SK-N-SH treated with all-trans-retinoic acid at 6 μM for 48 hours (cell line): ENCODE measurements around the gene SLC40A1.

ENCODE experiments used
- ATAC-seq: fragments of 200-7000 bp; cut with Tn5 transposase; 3 replicates; pipeline ENCODE4 v1.9.1; 2020; ENCODE audit warnings: mild to moderate bottlenecking, moderate library complexity
- ARNTL ChIP-seq: fragments of 450-650 bp; formaldehyde crosslinking; IDR thresholded peaks from 2 replicates; pipeline ENCODE4 v1.5.0; 2020; ENCODE audit warnings: low read depth, mild to moderate bottlenecking, moderate library complexity, borderline replicate concordance
- BACH2 ChIP-seq: fragments of 250-450 bp; sonication (Bioruptor Pico); IDR thresholded peaks from 2 replicates; pipeline ENCODE4 v1.9.0; 2021; ENCODE audit warnings: mild to moderate bottlenecking, borderline replicate concordance
- CREB5 ChIP-seq: fragments of 250-450 bp; sonication (Bioruptor Pico); IDR thresholded peaks from 2 replicates; pipeline ENCODE4 v1.5.1; 2020; ENCODE audit warnings: low read depth, mild to moderate bottlenecking, moderate library complexity
- CSDC2 ChIP-seq: fragments of 250-450 bp; sonication (Bioruptor Pico); IDR thresholded peaks from 2 replicates; pipeline ENCODE4 v1.5.0; 2020; ENCODE audit warnings: mild to moderate bottlenecking, moderate library complexity
- CSRNP3 ChIP-seq: fragments of 250-450 bp; sonication (Bioruptor Pico); IDR thresholded peaks from 2 replicates; pipeline ENCODE4 v1.5.1; 2021; ENCODE audit warnings: mild to moderate bottlenecking, moderate library complexity
- ESRRG ChIP-seq: fragments of 250-450 bp; sonication (Bioruptor Pico); IDR thresholded peaks from 2 replicates; pipeline ENCODE4 v1.6.1; 2021; ENCODE audit warnings: mild to moderate bottlenecking
- GLIS3 ChIP-seq: fragments of 250-450 bp; sonication (Bioruptor Pico); IDR thresholded peaks from 2 replicates; pipeline ENCODE4 v1.5.0; 2020; ENCODE audit warnings: mild to moderate bottlenecking, moderate library complexity
- OSR1 ChIP-seq: fragments of 250-450 bp; sonication (Bioruptor Pico); IDR thresholded peaks from 2 replicates; pipeline ENCODE4 v1.8.0; 2022; ENCODE audit warnings: moderate library complexity, mild to moderate bottlenecking, inconsistent platforms
- PATZ1 ChIP-seq: fragments of 250-450 bp; sonication (Bioruptor Pico); IDR thresholded peaks from 2 replicates; pipeline ENCODE4 v1.8.0; 2020; ENCODE audit warnings: mild to moderate bottlenecking, moderate library complexity, borderline replicate concordance
- POU6F1 ChIP-seq: fragments of 250-450 bp; sonication (Bioruptor Pico); IDR thresholded peaks from 2 replicates; pipeline ENCODE4 v1.8.0; 2021; ENCODE audit warnings: low read depth, mild to moderate bottlenecking, moderate library complexity, borderline replicate concordance
- PPARA ChIP-seq: fragments of 250-450 bp; sonication (Bioruptor Pico); IDR thresholded peaks from 2 replicates; pipeline ENCODE4 v1.5.0; 2020; ENCODE audit warnings: mild to moderate bottlenecking, borderline replicate concordance
- RARB ChIP-seq: fragments of 250-450 bp; sonication (Bioruptor Pico); IDR thresholded peaks from 2 replicates; pipeline ENCODE4 v1.8.0; 2021; ENCODE audit warnings: mild to moderate bottlenecking, moderate library complexity
- SNAI2 ChIP-seq: fragments of 250-450 bp; sonication (Bioruptor Pico); IDR thresholded peaks from 2 replicates; pipeline ENCODE4 v1.5.0; 2020; ENCODE audit warnings: mild to moderate bottlenecking, moderate library complexity
- TCF4 ChIP-seq: fragments of 250-450 bp; sonication (Bioruptor Pico); IDR thresholded peaks from 2 replicates; pipeline ENCODE4 v1.8.0; 2021; ENCODE audit warnings: mild to moderate bottlenecking, moderate library complexity, borderline replicate concordance
- ZC3H10 ChIP-seq: fragments of 250-450 bp; sonication (Bioruptor Pico); IDR thresholded peaks from 2 replicates; pipeline ENCODE4 v1.5.1; 2021; ENCODE audit warnings: mild to moderate bottlenecking, moderate library complexity
- ZFP3 ChIP-seq: fragments of 250-450 bp; sonication (Bioruptor Pico); IDR thresholded peaks from 2 replicates; pipeline ENCODE4 v1.5.0; 2020; ENCODE audit warnings: mild to moderate bottlenecking, moderate library complexity
- ZFP30 ChIP-seq: fragments of 450-650 bp; formaldehyde crosslinking; IDR thresholded peaks from 2 replicates; pipeline ENCODE4 v1.5.0; 2022; ENCODE audit warnings: mild to moderate bottlenecking, moderate library complexity
- ZNF565 ChIP-seq: fragments of 450-650 bp; formaldehyde crosslinking; conservative IDR thresholded peaks from 2 replicates; pipeline ENCODE4 v1.5.0; 2020; ENCODE audit warnings: low read depth, mild to moderate bottlenecking, moderate library complexity
- ZNF70 ChIP-seq: fragments of 450-650 bp; formaldehyde crosslinking; IDR thresholded peaks from 2 replicates; pipeline ENCODE4 v1.5.0; 2020; ENCODE audit warnings: mild to moderate bottlenecking, moderate library complexity
- ZNF8 ChIP-seq: fragments of 450-650 bp; formaldehyde crosslinking; IDR thresholded peaks from 2 replicates; pipeline ENCODE4 v1.5.0; 2020; ENCODE audit warnings: mild to moderate bottlenecking, moderate library complexity

SLC40A1 gene

GRCh38 chr2:189524746-189525145 lies 55.8 kb downstream of the SLC40A1 start:
- TF ChIP-seq RARB (CRISPR knock-in tag), result no peak
- no peak for TF ChIP-seq PPARA
- TF ChIP-seq CSDC2 (CRISPR knock-in tag), result no peak
- TF ChIP-seq ZFP30 (CRISPR knock-in tag), result no peak
- TF ChIP-seq ZFP3 (CRISPR knock-in tag), result no peak
- no peak for TF ChIP-seq CREB5 (CRISPR knock-in tag)
- TF ChIP-seq ZNF70 (CRISPR knock-in tag), result no peak
- no peak for TF ChIP-seq BACH2
- no peak for ATAC-seq

GRCh38 chr2:189522435-189523151 lies 58.0 kb downstream of the SLC40A1 start:
- no peak for TF ChIP-seq ZFP3 (CRISPR knock-in tag)
- TF ChIP-seq ZNF70 (CRISPR knock-in tag), result no peak
- no peak for TF ChIP-seq CSDC2 (CRISPR knock-in tag)
- TF ChIP-seq PATZ1 (CRISPR knock-in tag), result no peak
- no peak for TF ChIP-seq TCF4 (CRISPR knock-in tag)
- no peak for TF ChIP-seq SNAI2 (CRISPR knock-in tag)
- TF ChIP-seq BACH2, result no peak
- no peak for TF ChIP-seq POU6F1 (CRISPR knock-in tag)
- ATAC-seq, result no peak

- ATAC-seq, result no peak
- no peak for TF ChIP-seq ZNF70 (CRISPR knock-in tag)
- TF ChIP-seq ARNTL (CRISPR knock-in tag), result no peak
- TF ChIP-seq PATZ1 (CRISPR knock-in tag), result no peak
- no peak for TF ChIP-seq CSRNP3 (CRISPR knock-in tag)
- TF ChIP-seq POU6F1 (CRISPR knock-in tag), result no peak
- TF ChIP-seq ZNF565 (CRISPR knock-in tag), result no peak
- no peak for TF ChIP-seq CREB5 (CRISPR knock-in tag)
- TF ChIP-seq CSDC2 (CRISPR knock-in tag), result no peak
- TF ChIP-seq PPARA, result no peak
- no peak for TF ChIP-seq GLIS3 (CRISPR knock-in tag)
- no peak for TF ChIP-seq ZC3H10 (CRISPR knock-in tag)
- TF ChIP-seq ZNF8 (CRISPR knock-in tag), result no peak
- no peak for TF ChIP-seq ESRRG (CRISPR knock-in tag)
- TF ChIP-seq SNAI2 (CRISPR knock-in tag), result no peak
- TF ChIP-seq TCF4 (CRISPR knock-in tag), result no peak
- no peak for TF ChIP-seq OSR1 (CRISPR knock-in tag)
Measured at GRCh38 chr2:189521699-189522434, 58.7 kb downstream of the SLC40A1 start.
